Peyer's patch (tissue), 4 donors: Measurements from ENCODE around the gene HDAC9.

Source experiments
- CTCF ChIP-seq, 6 experiments: fragments of 450-650 bp in 4 of 6; fragments of 200-600 bp in 2 of 6; sonication (generic) in 1 of 6; IDR thresholded peaks; one replicate each; pipeline ENCODE4 v1.5.1; 2017 to 2019; ENCODE audit warnings: antibody characterized with exemption in 6 of 6, mild to moderate bottlenecking in 3 of 6, moderate library complexity in 1 of 6
- POLR2A ChIP-seq, 2 donors: fragments of 450-650 bp; IDR thresholded peaks; one replicate each; pipeline ENCODE4 v1.5.1; 2017; ENCODE audit warnings: antibody characterized with exemption in 2 of 2, mild to moderate bottlenecking in 2 of 2, moderate library complexity in 2 of 2

- TF ChIP-seq CTCF (IDR thresholded peaks at IDR 0.05) (no peak), POLR2A (IDR thresholded peaks at IDR 0.05) (no peak)
These were observed 33.6 kb upstream of the HDAC9 start for GRCh38 chr7:18461785-18462467.
